IMR-90 (cell line): ENCODE measurements around the gene BLOC1S5. TPM values are rescaled to one million over a fixed set of nuclear protein-coding genes. Genes with fewer than 3 reads are reported as not detected.

ENCODE experiments used
- ATAC-seq: fragments of 200-7000 bp; cut with Tn5 transposase; 2 replicates; pipeline ENCODE4 v1.9.1; 2020; ENCODE audit warnings: low read depth, mild to moderate bottlenecking, moderate library complexity
- BruUV-seq: library from RNA; stranded (reverse); fragments of 400-500 nt; replicated peaks from 2 replicates; lab custom pipeline; 2021; lab: Mats Ljungman, UMichigan
- CTCF ChIA-PET: fragments of 300-600 bp; formaldehyde crosslinking; extraction: SDS; loops from one replicate; lab custom pipeline; 2021; ENCODE audit warnings: antibody characterized with exemption; lab: Yijun Ruan, JAX
- POLR2A ChIA-PET: fragments of 300-600 bp; sonication (Branson Sonifier 250); formaldehyde crosslinking; loops from one replicate; lab custom pipeline; 2022; ENCODE audit warnings: antibody characterized with exemption; ENCODE audit not compliant: unreplicated experiment; lab: Charles Lee
- DNase-seq: peaks from one replicate; pipeline ENCODE4 v3.0.0; 2013
- H2AFZ ChIP-seq: replicated peaks from 2 replicates; pipeline ENCODE3; 2013; ENCODE audit warnings: low read length, mild to moderate bottlenecking; ENCODE audit not compliant: poor library complexity
- H2AK5ac ChIP-seq: 2 replicates; pipeline ENCODE4 v1.6.1; 2013; ENCODE audit warnings: low read depth, low read length, inconsistent platforms
- H2AK9ac ChIP-seq: replicated peaks from 2 replicates; pipeline ENCODE3; 2013; ENCODE audit warnings: mild to moderate bottlenecking, low read depth, low read length, moderate library complexity; ENCODE audit not compliant: poor library complexity
- H2BK120ac ChIP-seq: 2 replicates; pipeline ENCODE4 v1.6.1; 2013; ENCODE audit warnings: low read depth, low read length, inconsistent platforms
- H2BK15ac ChIP-seq: 3 replicates; pipeline ENCODE4 v1.6.1; 2013; ENCODE audit warnings: low read depth, low read length, inconsistent platforms
- H2BK20ac ChIP-seq: 2 replicates; pipeline ENCODE4 v1.6.1; 2013; ENCODE audit warnings: low read depth, mild to moderate bottlenecking, inconsistent platforms, low read length, moderate library complexity
- H2BK5ac ChIP-seq: 2 replicates; pipeline ENCODE4 v1.6.1; 2013; ENCODE audit warnings: mild to moderate bottlenecking, low read depth, low read length, inconsistent platforms; ENCODE audit not compliant: poor library complexity, severe bottlenecking
- H3K14ac ChIP-seq: replicated peaks from 2 replicates; pipeline ENCODE4 v1.6.1; 2013; ENCODE audit warnings: low read depth, low read length, inconsistent platforms
- H3K18ac ChIP-seq: 2 replicates; pipeline ENCODE4 v1.6.1; 2013; ENCODE audit warnings: low read depth, low read length, control low read depth
- H3K23ac ChIP-seq: 2 replicates; pipeline ENCODE4 v1.6.1; 2013; ENCODE audit warnings: low read depth, low read length, inconsistent platforms
- H3K27ac ChIP-seq: 2 replicates; pipeline ENCODE4 v1.5.1; 2013; ENCODE audit warnings: mild to moderate bottlenecking, control low read depth, low read length; ENCODE audit not compliant: insufficient read depth
- H3K27me3 ChIP-seq: 2 replicates; pipeline ENCODE4 v1.6.1; 2013; ENCODE audit warnings: low read length; ENCODE audit not compliant: control insufficient read depth, insufficient read depth
- H3K36me3 ChIP-seq: 2 replicates; pipeline ENCODE4 v1.6.1; 2013; ENCODE audit warnings: low read length, mixed read lengths; ENCODE audit not compliant: control insufficient read depth, insufficient read depth
- H3K4ac ChIP-seq: 2 replicates; pipeline ENCODE4 v1.6.1; 2013; ENCODE audit warnings: low read depth, low read length, inconsistent platforms
- H3K4me1 ChIP-seq: 2 replicates; pipeline ENCODE4 v1.6.1; 2013; ENCODE audit warnings: low read length, mixed read lengths; ENCODE audit not compliant: control insufficient read depth, insufficient read depth
- H3K4me2 ChIP-seq: 2 replicates; pipeline ENCODE4 v1.6.1; 2013; ENCODE audit warnings: low read depth, mild to moderate bottlenecking, control low read depth, low read length, moderate library complexity
- H3K4me3 ChIP-seq: 2 replicates; pipeline ENCODE4 v1.5.1; 2013; ENCODE audit warnings: low read depth, mild to moderate bottlenecking, control low read depth, low read length, moderate library complexity; ENCODE audit not compliant: insufficient read depth
- H3K56ac ChIP-seq: 2 replicates; pipeline ENCODE4 v1.6.1; 2013; ENCODE audit warnings: low read length, inconsistent platforms; ENCODE audit not compliant: insufficient read depth; ENCODE audit errors: extremely low read depth
- H3K79me1 ChIP-seq, 2 experiments: 2 replicates each; pipeline ENCODE4 v1.6.1; 2013; ENCODE audit warnings: low read length in 2 of 2, inconsistent platforms in 1 of 2, low read depth in 1 of 2
- H3K9ac ChIP-seq: 2 replicates; pipeline ENCODE4 v1.6.1; 2013; ENCODE audit warnings: low read depth, low read length, control low read depth
- H3K9me1 ChIP-seq: 2 replicates; pipeline ENCODE4 v1.6.1; 2013; ENCODE audit warnings: low read length, inconsistent platforms; ENCODE audit not compliant: insufficient read depth
- H3K9me3 ChIP-seq: 2 replicates; pipeline ENCODE4 v1.6.1; 2013; ENCODE audit warnings: low read length; ENCODE audit not compliant: control insufficient read depth, insufficient read depth
- H4K20me1 ChIP-seq: 2 replicates; pipeline ENCODE4 v1.6.1; 2013; ENCODE audit warnings: low read length, inconsistent platforms; ENCODE audit not compliant: insufficient read depth
- H4K5ac ChIP-seq: 2 replicates; pipeline ENCODE4 v1.6.1; 2013; ENCODE audit warnings: mild to moderate bottlenecking, low read depth, low read length, control low read depth
- H4K8ac ChIP-seq, 2 experiments: 2 replicates each; pipeline ENCODE4 v1.6.1; 2013; ENCODE audit warnings: low read depth in 2 of 2, low read length in 2 of 2, control low read depth in 1 of 2, inconsistent platforms in 1 of 2
- H4K91ac ChIP-seq: 2 replicates; pipeline ENCODE4 v1.6.1; 2013; ENCODE audit warnings: low read depth, low read length, inconsistent platforms; ENCODE audit not compliant: insufficient read depth
- BHLHE40 ChIP-seq: fragments of 150-350 bp; IDR thresholded peaks from 2 replicates; pipeline ENCODE4 v1.6.1; 2016; ENCODE audit warnings: mild to moderate bottlenecking, low read depth, low read length
- CEBPB ChIP-seq: IDR thresholded peaks from 2 replicates; pipeline ENCODE4 v1.6.1; 2012; ENCODE audit warnings: low read depth, low read length, improper control_type of control experiment
- CHD1 ChIP-seq: IDR thresholded peaks from 2 replicates; pipeline ENCODE4 v1.6.1; 2012; ENCODE audit warnings: low read depth, low read length, improper control_type of control experiment
- ELK1 ChIP-seq: fragments of 150-350 bp; IDR thresholded peaks from 2 replicates; pipeline ENCODE4 v1.6.1; 2016; ENCODE audit warnings: low read depth, mild to moderate bottlenecking, low read length, moderate library complexity, borderline replicate concordance
- FOS ChIP-seq: fragments of 150-350 bp; IDR thresholded peaks from 2 replicates; pipeline ENCODE4 v1.6.1; 2016; ENCODE audit warnings: low read depth, low read length
- MAFK ChIP-seq: IDR thresholded peaks from 2 replicates; pipeline ENCODE4 v1.6.1; 2012; ENCODE audit warnings: low read depth, low read length, improper control_type of control experiment
- MAZ ChIP-seq: IDR thresholded peaks from 2 replicates; pipeline ENCODE4 v1.6.1; 2012; ENCODE audit warnings: low read depth, mild to moderate bottlenecking, low read length, improper control_type of control experiment, moderate library complexity, borderline replicate concordance
- MXI1 ChIP-seq: IDR thresholded peaks from 2 replicates; pipeline ENCODE4 v1.6.1; 2012; ENCODE audit warnings: low read depth, mild to moderate bottlenecking, low read length, moderate library complexity, borderline replicate concordance
- NFE2L2 ChIP-seq: fragments of 150-350 bp; IDR thresholded peaks from 2 replicates; pipeline ENCODE4 v1.6.1; 2016; ENCODE audit warnings: low read depth, mild to moderate bottlenecking, low read length
- POLR2A ChIP-seq: IDR thresholded peaks from 2 replicates; pipeline ENCODE4 v1.6.1; 2012; ENCODE audit warnings: mild to moderate bottlenecking, low read depth, low read length
- RCOR1 ChIP-seq: IDR thresholded peaks from 2 replicates; pipeline ENCODE4 v1.6.1; 2012; ENCODE audit warnings: mild to moderate bottlenecking, low read length, improper control_type of control experiment; ENCODE audit not compliant: insufficient replicate concordance
- RFX5 ChIP-seq: IDR thresholded peaks from 2 replicates; pipeline ENCODE4 v1.8.0; 2012; ENCODE audit warnings: low read depth, mild to moderate bottlenecking, low read length, moderate library complexity
- USF2 ChIP-seq: fragments of 150-350 bp; IDR thresholded peaks from 2 replicates; pipeline ENCODE4 v1.6.1; 2017; ENCODE audit warnings: mild to moderate bottlenecking, antibody characterized with exemption, low read length, low read depth
- WGBS, 2 experiments: methylation state at CpG; one replicate each; pipeline versions ENCODE4 v1.1.5 to v1.1.7; 2013; ENCODE audit warnings: missing lambda C conversion rate in 2 of 2; ENCODE audit not compliant: insufficient read length in 1 of 2; ENCODE audit errors: extremely low coverage in 2 of 2; 5-methylcytosine and 5-hydroxymethylcytosine counted together
- dilution Hi-C: fragments of 300-500 bp; cut with HindIII; formaldehyde crosslinking; loops from one replicate; pipeline ENCODE4 v1.14.3; 2018; ENCODE audit warnings: low sequenced_read_pairs; ENCODE audit not compliant: unreplicated experiment
- in situ Hi-C: fragments of 300-500 bp; cut with MboI; formaldehyde crosslinking; loops from 3 replicates; pipeline ENCODE4 v1.14.3; 2019; ENCODE audit warnings: low sequenced_read_pairs, inconsistent platforms, mixed read lengths
- intact Hi-C: fragments of 100-400 bp; cut with micrococcal nuclease; formaldehyde crosslinking; loops from 2 replicates; pipeline ENCODE4 v1.10.0; 2022
- polyA plus RNA-seq, 3 experiments: library from polyadenylated mRNA; depleted of rRNA; stranded (reverse); fragments of >200 nt; gene quantifications; 2 replicates each; pipeline ENCODE4 v1.2.3, GENCODE V29; 2012; ENCODE audit warnings: low replicate concordance in 1 of 3
- total RNA-seq: library from RNA; depleted of rRNA; stranded (reverse); fragments of >200 nt; gene quantifications from 2 replicates; pipeline ENCODE4 v1.2.3, GENCODE V29; 2012

BLOC1S5 gene
- total and polyA plus RNA-seq, 2 of the 4 experiments (the other 2 are of a cell fraction), result 4.8 to 17.2 TPM

DNA sequence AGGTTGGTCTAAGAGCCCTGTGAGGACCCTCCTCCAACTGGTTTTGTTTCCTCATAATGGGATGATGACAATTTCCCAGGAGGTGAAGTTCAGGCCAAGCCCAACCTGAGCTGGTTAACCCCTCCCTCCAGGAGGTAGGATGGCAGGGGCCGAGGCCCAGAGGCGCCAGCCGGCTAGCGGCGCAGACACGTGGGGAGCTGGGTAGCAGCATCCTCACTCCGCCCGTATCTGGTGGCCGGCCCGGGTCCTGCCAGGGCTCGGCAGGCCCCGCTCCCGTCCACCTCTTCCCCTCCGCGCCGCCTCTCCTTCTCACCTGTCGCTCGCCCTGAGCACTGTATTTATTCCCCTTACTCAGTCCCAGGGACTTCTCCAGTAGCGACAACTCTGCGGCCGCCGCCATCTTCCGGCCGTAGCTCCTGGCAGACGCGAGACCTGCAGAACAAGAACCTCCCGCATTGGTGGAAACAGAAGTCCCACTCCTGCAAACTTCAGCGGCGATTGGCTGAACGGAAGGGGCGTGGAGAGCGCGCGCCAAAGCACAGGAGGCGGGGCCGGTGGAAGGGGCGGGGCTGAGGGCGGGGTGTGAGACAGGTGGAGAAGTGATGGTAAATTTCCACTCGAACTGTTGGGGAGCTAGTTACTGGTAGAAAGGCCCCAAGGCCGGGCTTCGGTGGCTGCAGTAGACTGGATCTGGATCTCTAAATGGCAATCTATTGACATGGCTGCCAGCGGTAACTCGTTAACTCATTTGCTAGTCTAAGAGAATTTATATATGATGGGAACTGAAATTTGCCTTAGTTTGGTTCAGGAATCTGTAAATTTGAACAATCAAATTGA, 38.2 kb upstream of the BLOC1S5 start, which contains the start of gene EEF1E1:
EEF1E1 (minus strand) TSS at position 427 of the 837 bp plus-strand sequence; CDS start at position 400, 27 bp downstream.
- peak within 1 kb of the TSS; percentile 92 for H3K14ac ChIP-seq
- H3K56ac ChIP-seq, result peak within 1 kb of the TSS; percentile 70
- dilution Hi-C loops (no loop called here), in situ Hi-C loops (no loop called here), intact Hi-C loops (loop anchor here (2.0 kb wide), 1 partner anchor 18 kb away; no protein-coding TSS in a partner anchor)
- no peak within 1 kb of the TSS for H3K18ac ChIP-seq
- H3K9ac ChIP-seq, result peak within 1 kb of the TSS; percentile 81
- no peaks in the 10 kb centered on the region for H4K20me1 ChIP-seq
- H3K36me3 ChIP-seq, result no peaks in the 10 kb centered on the region
- POLR2A ChIA-PET, result no interaction called here
- no TSS peak for BruUV-seq
- peak within 1 kb of the TSS; percentile 86 to 90 for H4K8ac ChIP-seq
- peak within 1 kb of the TSS; percentile 74 for H2BK5ac ChIP-seq
- peak within 1 kb of the TSS; percentile 82 for H3K4ac ChIP-seq
- 1% methylated on average over 16 of the region's 43 CpGs; no CpG with 5 or more reads in 1 of the 2 experiments for WGBS, 2 experiments
- H2BK20ac ChIP-seq, result peak within 1 kb of the TSS; percentile 52
- peak within 1 kb of the TSS; percentile 79 for H3K23ac ChIP-seq
- H2BK120ac ChIP-seq, result peak within 1 kb of the TSS; percentile 61
- H2BK15ac ChIP-seq, result peak within 1 kb of the TSS; percentile 71; the same call in 2 of the 3 replicates
- peak within 1 kb of the TSS; percentile 92 for H3K4me3 ChIP-seq
- peak within 1 kb of the TSS; percentile 68 for H4K5ac ChIP-seq
- H3K79me1 ChIP-seq, result peaks cover 7 to 29% of the 10 kb centered on the region in 2 experiments; a peak in 3 of 4 replicates
- TF ChIP-seq POLR2A (peak; percentile 81), RFX5 (no peak), NFE2L2 (no peak), ELK1 (no peak), CHD1 (no peak), MXI1 (peak; percentile 95), BHLHE40 (no peak), MAFK (no peak), RCOR1 (no peak), USF2 (peak; percentile 35; the same call in 1 of the 2 replicates), MAZ (peak; percentile 27; the same call in 1 of the 2 replicates), CEBPB (no peak), FOS (no peak)
- peak; percentile 94 for DNase-seq
- H2AFZ ChIP-seq, result peak within 1 kb of the TSS; percentile 98
- H3K27ac ChIP-seq, result peak within 1 kb of the TSS; percentile 60
- no peaks in the 10 kb centered on the region for H3K9me3 ChIP-seq
- peak within 1 kb of the TSS; percentile 97 for H3K4me2 ChIP-seq
- ATAC-seq, result peak; percentile 99
- no peaks in the 10 kb centered on the region; the same call in 1 of the 2 replicates for H3K4me1 ChIP-seq
- peaks cover 8% of the 10 kb centered on the region; the same call in 1 of the 2 replicates for H3K9me1 ChIP-seq
- peak within 1 kb of the TSS; percentile 81 for H4K91ac ChIP-seq
- H2AK9ac ChIP-seq, result peak within 1 kb of the TSS; percentile 98
- H2AK5ac ChIP-seq, result peak within 1 kb of the TSS; percentile 63
- CTCF ChIA-PET, result interaction anchor here (0.6 to 1.2 kb wide), 3 partner anchors 8 to 241 kb away, joined by 3 to 5 read pairs (median 3); no protein-coding TSS in a partner anchor
- H3K27me3 ChIP-seq, result no peaks in the 10 kb centered on the region
